Measurements from ENCODE around the gene MAP1B.
A peak's percentile ranks its signal among the peaks of the same experiment; 100 is the strongest.

The MAP1B gene

DNA sequence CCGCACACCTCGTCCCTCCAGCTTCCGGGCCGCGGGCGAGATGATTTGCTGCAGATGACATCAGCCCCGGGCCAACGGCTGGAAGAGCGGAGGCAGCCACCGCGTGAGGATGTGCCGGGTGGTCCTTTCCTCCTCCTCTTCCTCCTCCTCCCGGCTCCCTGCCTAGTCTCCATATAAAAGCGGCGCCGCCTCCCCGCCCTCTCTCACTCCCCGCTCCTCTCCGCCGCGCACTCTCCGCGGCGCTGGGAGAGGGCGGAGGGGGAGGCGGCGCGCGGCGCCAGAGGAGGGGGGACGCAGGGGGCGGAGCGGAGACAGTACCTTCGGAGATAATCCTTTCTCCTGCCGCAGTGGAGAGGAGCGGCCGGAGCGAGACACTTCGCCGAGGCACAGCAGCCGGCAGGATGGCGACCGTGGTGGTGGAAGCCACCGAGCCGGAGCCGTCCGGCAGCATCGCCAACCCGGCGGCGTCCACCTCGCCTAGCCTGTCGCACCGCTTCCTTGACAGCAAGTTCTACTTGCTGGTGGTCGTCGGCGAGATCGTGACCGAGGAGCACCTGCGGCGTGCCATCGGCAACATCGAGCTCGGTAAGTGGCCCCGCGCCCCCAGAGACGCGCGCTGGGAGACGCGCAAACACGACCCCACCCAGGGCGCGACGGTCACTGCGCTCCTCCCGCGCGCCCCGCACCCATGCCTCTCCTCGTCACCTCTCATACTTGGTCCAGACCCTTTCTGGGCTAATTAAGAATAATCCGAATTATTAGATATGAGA is at the start of gene MAP1B:
MAP1B (plus strand) TSS at position 345 of the 770 bp plus-strand sequence; CDS start at position 402, 57 bp downstream.
- DNase-seq (ENCODE audit: low read depth in 1 of 2, low spot score in 1 of 2) = peak in 1 of 2 experiments; percentile 7
- TF ChIP-seq JUND (IDR thresholded peaks at IDR 0.05; ENCODE audit: low read depth) = no peak

DNA sequence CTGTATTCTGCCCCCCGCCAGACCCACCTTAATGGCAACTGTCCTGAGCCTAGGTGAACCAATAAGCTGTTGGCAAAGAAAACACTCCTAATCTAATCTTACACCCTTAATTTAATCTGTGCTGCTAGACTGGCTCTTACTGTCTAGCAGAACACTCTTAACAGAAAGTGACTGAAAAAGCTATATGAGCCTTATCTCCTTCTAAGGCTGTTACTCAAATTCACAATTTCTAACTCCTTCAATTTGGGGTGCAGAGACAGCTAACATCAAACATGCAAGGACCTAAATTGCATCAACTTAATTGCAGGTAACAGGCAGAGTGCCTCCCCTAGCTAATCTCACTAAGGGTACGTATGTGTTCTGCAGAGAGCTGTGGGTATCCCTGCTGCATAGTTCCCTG is 49.5 kb upstream of the MAP1B start:
- no peak for TF ChIP-seq JUND (IDR thresholded peaks at IDR 0.05; ENCODE audit: low read depth)
- in situ Hi-C loops (cut with HindIII; ENCODE audit: low pct_unique_long_range_greater_than_20kb, low sequenced_read_pairs) = no loop called here
- DNase-seq (ENCODE audit: low read depth in 1 of 2, low spot score in 1 of 2) = no peak

More for the DNA sequence above, at the start of gene MAP1B:
- in situ Hi-C loops (cut with HindIII; ENCODE audit: low pct_unique_long_range_greater_than_20kb, low sequenced_read_pairs) = no loop called here

GRCh38 chr5:72063219-72063819 is 44.0 kb upstream of the MAP1B start:
- peak; percentile 23 to 72 for DNase-seq (ENCODE audit: low read depth in 1 of 2, low spot score in 1 of 2)
- TF ChIP-seq JUND (IDR thresholded peaks at IDR 0.05; ENCODE audit: low read depth) = no peak
- in situ Hi-C loops (cut with HindIII; ENCODE audit: low pct_unique_long_range_greater_than_20kb, low sequenced_read_pairs) = no loop called here

- no peak for TF ChIP-seq JUND (IDR thresholded peaks at IDR 0.05; ENCODE audit: low read depth)
- no peak for DNase-seq (ENCODE audit: low read depth in 1 of 2, low spot score in 1 of 2)
- in situ Hi-C loops (cut with HindIII; ENCODE audit: low pct_unique_long_range_greater_than_20kb, low sequenced_read_pairs) = no loop called here
Observed at GRCh38 chr5:72064801-72065570, 42.3 kb upstream of the MAP1B start.

GRCh38 chr5:72065751-72066255 is 41.5 kb upstream of the MAP1B start:
- no peak for TF ChIP-seq JUND (IDR thresholded peaks at IDR 0.05; ENCODE audit: low read depth)
- no peak for DNase-seq (ENCODE audit: low read depth in 1 of 2, low spot score in 1 of 2)
- in situ Hi-C loops (cut with HindIII; ENCODE audit: low pct_unique_long_range_greater_than_20kb, low sequenced_read_pairs) = no loop called here

- TF ChIP-seq JUND (IDR thresholded peaks at IDR 0.05; ENCODE audit: low read depth) = no peak
- in situ Hi-C loops (cut with HindIII; ENCODE audit: low pct_unique_long_range_greater_than_20kb, low sequenced_read_pairs) = no loop called here
- DNase-seq (ENCODE audit: low read depth in 1 of 2, low spot score in 1 of 2) = no peak
Observed at GRCh38 chr5:72066705-72067107, 40.6 kb upstream of the MAP1B start.

GRCh38 chr5:72067682-72068470 is 39.4 kb upstream of the MAP1B start:
- in situ Hi-C loops (cut with HindIII; ENCODE audit: low pct_unique_long_range_greater_than_20kb, low sequenced_read_pairs) = no loop called here
- DNase-seq (ENCODE audit: low read depth in 1 of 2, low spot score in 1 of 2) = no peak
- no peak for TF ChIP-seq JUND (IDR thresholded peaks at IDR 0.05; ENCODE audit: low read depth)

DNA sequence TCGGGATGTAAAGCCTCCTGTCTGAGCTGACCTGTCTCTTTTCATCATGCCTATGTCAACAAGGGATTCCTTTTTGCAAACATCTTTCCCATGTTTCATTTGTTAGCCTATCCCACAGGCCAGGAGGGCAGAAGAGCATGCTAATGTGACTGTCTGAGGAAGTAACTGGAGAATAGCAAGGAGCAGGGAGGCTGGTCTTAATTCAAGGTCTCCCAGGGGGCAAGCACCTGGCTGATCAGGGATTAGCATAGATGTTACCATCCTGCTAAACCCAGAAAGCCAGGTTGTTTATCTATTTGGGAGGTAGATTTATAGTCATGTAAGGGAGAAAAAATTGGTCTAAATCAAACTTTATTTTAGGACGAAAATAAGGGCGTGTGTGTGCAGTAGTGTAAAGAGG is 36.7 kb upstream of the MAP1B start:
- in situ Hi-C loops (cut with HindIII; ENCODE audit: low pct_unique_long_range_greater_than_20kb, low sequenced_read_pairs) = no loop called here
- DNase-seq (ENCODE audit: low read depth in 1 of 2, low spot score in 1 of 2) = no peak
- TF ChIP-seq JUND (IDR thresholded peaks at IDR 0.05; ENCODE audit: low read depth) = no peak

DNA sequence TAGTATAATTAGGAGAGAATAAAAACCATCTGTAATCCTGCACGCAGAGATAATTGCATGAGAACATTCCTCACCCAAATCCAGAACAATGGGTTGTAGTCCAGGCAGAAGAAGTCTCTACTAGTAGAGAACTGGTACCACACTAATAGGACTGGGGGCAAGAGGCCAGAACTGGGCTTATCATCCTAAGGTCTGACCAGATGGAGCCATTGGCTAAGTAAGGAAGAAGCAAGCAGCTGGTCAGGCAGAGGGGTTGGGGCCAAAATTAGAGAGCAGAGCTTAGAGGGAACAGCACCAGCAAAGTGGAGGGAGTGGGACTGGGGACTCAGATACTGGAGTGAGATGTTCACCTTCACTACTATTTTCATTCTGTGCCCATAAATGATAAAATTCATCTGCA is 35.4 kb upstream of the MAP1B start:
- TF ChIP-seq JUND (IDR thresholded peaks at IDR 0.05; ENCODE audit: low read depth) = no peak
- DNase-seq (ENCODE audit: low read depth in 1 of 2, low spot score in 1 of 2) = no peak
- in situ Hi-C loops (cut with HindIII; ENCODE audit: low pct_unique_long_range_greater_than_20kb, low sequenced_read_pairs) = no loop called here

DNA sequence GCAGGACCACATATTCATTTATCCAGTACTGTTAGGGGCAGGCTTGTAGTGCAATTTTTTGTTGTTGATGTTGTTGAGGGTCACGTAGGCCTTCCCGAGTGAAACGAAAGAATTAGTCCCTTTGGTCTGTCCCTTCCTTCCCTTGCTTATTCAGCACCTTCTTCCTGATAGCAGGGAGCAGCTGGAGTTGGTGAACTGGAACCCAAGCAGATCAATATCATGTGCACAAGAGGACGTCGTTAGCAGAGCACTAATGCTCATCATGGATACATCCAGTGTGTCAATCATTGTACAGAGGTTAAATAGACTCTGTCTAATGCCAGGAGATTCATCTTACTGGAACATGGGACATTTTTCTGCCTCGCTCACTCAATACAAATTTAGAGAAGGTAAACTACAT is 33.0 kb upstream of the MAP1B start:
- no peak for TF ChIP-seq JUND (IDR thresholded peaks at IDR 0.05; ENCODE audit: low read depth)
- in situ Hi-C loops (cut with HindIII; ENCODE audit: low pct_unique_long_range_greater_than_20kb, low sequenced_read_pairs) = no loop called here
- DNase-seq (ENCODE audit: low read depth in 1 of 2, low spot score in 1 of 2) = no peak

DNA sequence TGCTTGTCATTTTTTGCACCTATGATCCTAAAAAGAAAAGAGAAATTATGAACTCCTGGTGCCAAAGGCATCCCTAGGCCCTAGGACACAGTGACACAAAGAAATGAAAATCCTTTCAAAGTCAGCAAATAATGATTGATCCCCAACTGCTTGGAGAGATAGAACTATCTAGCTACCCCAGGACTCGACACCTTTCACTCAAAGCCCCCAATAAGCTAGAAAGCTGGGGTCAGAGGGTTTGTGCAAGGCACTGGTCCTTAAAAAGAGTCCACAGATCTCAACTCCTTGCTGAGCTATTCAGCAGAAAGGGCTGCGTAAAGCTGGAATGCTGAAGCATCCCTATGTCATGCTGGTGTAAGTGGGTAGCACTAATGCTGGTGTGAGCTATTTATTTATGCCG is 31.8 kb upstream of the MAP1B start:
- DNase-seq (ENCODE audit: low read depth in 1 of 2, low spot score in 1 of 2) = no peak
- in situ Hi-C loops (cut with HindIII; ENCODE audit: low pct_unique_long_range_greater_than_20kb, low sequenced_read_pairs) = no loop called here
- TF ChIP-seq JUND (IDR thresholded peaks at IDR 0.05; ENCODE audit: low read depth) = no peak

DNA sequence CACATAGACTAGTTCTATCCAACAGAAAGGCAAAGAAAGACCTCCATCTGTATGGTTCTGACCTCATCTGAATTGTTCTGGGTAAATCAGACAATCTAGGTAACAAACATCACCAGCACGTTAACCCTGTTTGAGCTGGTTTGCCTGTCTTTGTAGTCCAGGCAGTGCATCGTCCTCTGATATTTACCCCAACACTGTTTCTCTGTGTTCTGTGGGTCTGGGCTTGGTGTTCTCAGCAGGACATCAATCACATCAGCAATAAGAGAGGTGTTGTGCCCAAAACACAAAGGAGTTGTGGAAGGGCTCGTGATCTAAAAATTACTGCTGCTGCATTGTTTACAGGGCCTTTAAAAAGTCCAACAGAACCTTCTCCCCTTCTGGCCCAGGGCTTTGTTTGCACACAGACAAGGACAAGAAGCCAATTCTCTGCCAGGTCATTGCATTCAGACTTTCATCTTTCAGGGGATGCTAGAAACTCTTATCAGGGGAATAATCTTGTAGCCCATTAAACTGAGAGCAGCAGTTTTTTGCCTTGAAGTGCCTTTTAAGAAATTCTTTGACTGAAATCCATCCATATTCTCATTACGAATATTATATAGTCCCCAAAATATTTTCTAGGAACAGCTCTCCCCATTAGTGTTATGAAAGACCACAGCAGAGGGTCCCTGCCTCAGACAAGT is 30.5 kb upstream of the MAP1B start:
- in situ Hi-C loops (cut with HindIII; ENCODE audit: low pct_unique_long_range_greater_than_20kb, low sequenced_read_pairs) = no loop called here
- DNase-seq (ENCODE audit: low read depth in 1 of 2, low spot score in 1 of 2) = no peak

More for the DNA sequence above, 30.5 kb upstream of the MAP1B start:
- no peak for TF ChIP-seq JUND (IDR thresholded peaks at IDR 0.05; ENCODE audit: low read depth)
